Hepatocyte (in vitro differentiated cells): Measurements from ENCODE around the gene SPINK6.

Experiments
- CTCF ChIP-seq: fragments of 200-600 bp; sonication (generic); IDR thresholded peaks from 2 replicates; pipeline ENCODE4 v1.5.1; 2016; ENCODE audit warnings: antibody characterized with exemption, mild to moderate bottlenecking; ENCODE audit not compliant: poor library complexity
- EZH2phosphoT487 ChIP-seq: fragments of 200-600 bp; sonication (generic); IDR thresholded peaks from one replicate; pipeline ENCODE4 v1.6.1; 2018; ENCODE audit warnings: antibody characterized with exemption, mild to moderate bottlenecking, low read depth, moderate library complexity; ENCODE audit not compliant: unreplicated experiment, severe bottlenecking

GRCh38 chr5:148193202-148193601 lies 9.6 kb upstream of the SPINK6 start:
- TF ChIP-seq CTCF (no peak), EZH2phosphoT487 (no peak)
